Adrenal gland (tissue), 12 donors: Measurements from ENCODE around the gene FUT1. TPM values are rescaled to one million over a fixed set of nuclear protein-coding genes. Genes with fewer than 3 reads are reported as not detected.

Source experiments
- DNase-seq, 7 donors: peaks; one replicate each; pipeline ENCODE4 v3.0.0-alpha.2; 2019 to 2020
- H3K27ac ChIP-seq, 5 donors: fragments of 200-600 bp; sonication (generic) in 4 of 5; 1 replicate in 3 of 5; 2 replicates in 2 of 5; pipeline versions ENCODE4 v1.5.1 to v1.8.0; 2016 to 2020; ENCODE audit warnings: mild to moderate bottlenecking in 1 of 5
- H3K27me3 ChIP-seq: fragments of 200-600 bp; 2 replicates; pipeline ENCODE4 v1.8.0; 2021
- H3K36me3 ChIP-seq, 2 donors: fragments of 200-600 bp; replicated peaks in 1 of 2; 1 replicate in 1 of 2; 2 replicates in 1 of 2; pipeline versions ENCODE4 v1.5.1 to v1.8.0; 2018 to 2022
- H3K4me1 ChIP-seq, 2 donors: fragments of 200-600 bp; replicated peaks in 1 of 2; 1 replicate in 1 of 2; 2 replicates in 1 of 2; pipeline versions ENCODE4 v1.5.1 to v1.8.0; 2018 to 2021
- H3K4me3 ChIP-seq, 4 donors: fragments of 200-600 bp; sonication (generic) in 3 of 4; one replicate each; pipeline ENCODE4 v1.5.1; 2016 to 2018
- H3K9me3 ChIP-seq, 3 donors: fragments of 200-600 bp; sonication (generic) in 1 of 3; replicated peaks in 1 of 3; 1 replicate in 2 of 3; 2 replicates in 1 of 3; pipeline versions ENCODE4 v1.5.1 to v1.8.0; 2016 to 2021
- CTCF ChIP-seq, 6 experiments: fragments of 450-650 bp in 4 of 6; fragments of 200-600 bp in 2 of 6; sonication (generic) in 1 of 6; IDR thresholded peaks; 1 replicate in 5 of 6; 2 replicates in 1 of 6; pipeline versions ENCODE4 v1.5.1 to v1.8.0; 2016 to 2021; ENCODE audit warnings: antibody characterized with exemption in 6 of 6, mild to moderate bottlenecking in 2 of 6, moderate library complexity in 1 of 6
- POLR2A ChIP-seq, 2 donors: fragments of 450-650 bp; IDR thresholded peaks; one replicate each; pipeline ENCODE4 v1.6.1; 2017; ENCODE audit warnings: antibody characterized with exemption in 2 of 2, mild to moderate bottlenecking in 2 of 2, moderate library complexity in 1 of 2
- WGBS, 4 donors: extraction: QIAGEN DNeasy Blood & Tissue Kit in 2 of 4; methylation state at CpG; one replicate each; pipeline versions ENCODE4 v1.1.5 to v1.1.7; 2013 to 2017; 5-methylcytosine and 5-hydroxymethylcytosine counted together
- intact Hi-C, 2 donors: fragments of 100-400 bp; cut with DNase I; formaldehyde crosslinking; loops; one replicate each; pipeline versions ENCODE4 v1.14.1 to v1.15.0; 2022 to 2023
- polyA plus RNA-seq, 3 donors: library from polyadenylated mRNA; stranded (reverse); fragments of 200-250 nt in 2 of 3; fragments of 350-450 nt in 1 of 3; fragmentation: Illumina TruSeq in 1 of 3; extraction: RNeasy Lipid Tissue Mini Kit (QIAGEN cat#74804) in 1 of 3; gene quantifications; one replicate each; pipeline ENCODE4 v1.2.3, GENCODE V29; 2013 to 2014
- total RNA-seq, 9 donors: library from RNA; depleted of rRNA in 4 of 9; stranded (reverse); fragments of >200 nt in 4 of 9; fragments of 120-200 nt in 1 of 9; fragmentation: NEBNext Ultra II Directional in 1 of 9; extraction: Animal tissue kit (Norgen Biotek cat#: 25700) in 1 of 9; gene quantifications; one replicate each; pipeline versions ENCODE4 v1.1.0 to v1.2.4, GENCODE V29; 2013 to 2023
- donor health status: healthy with polysubstance abuse.
- donor health status: Bipolar disorder and iron deficiency.
- donor health status: DM: yes; HTN: yes; CAD: no.
- donor health status: DM: no; HTN: no; CAD: no.
- donor health status: DM: no; HTN: no; CAD: no.
- donor health status: DM: yes; HTN: yes; CAD: no.

Gene FUT1
- total and polyA plus RNA-seq, 12 donors, result 1.2 to 4.5 (median 2.0) TPM

GRCh38 chr19:48737360-48737998 lies 15.0 kb downstream of the FUT1 start:
- H3K27me3 ChIP-seq, result no peaks in the 10 kb centered on the region
- H3K36me3 ChIP-seq, result no peaks in the 10 kb centered on the region
- peaks cover 24 to 25% of the 10 kb centered on the region in 2 donors for H3K4me1 ChIP-seq
- no peaks in the 10 kb centered on the region for H3K9me3 ChIP-seq
- no peak for TF ChIP-seq POLR2A (IDR thresholded peaks at IDR 0.05)
- TF ChIP-seq CTCF (IDR thresholded peaks at IDR 0.05), result no peak
- WGBS, 4 donors, result 47 to 68% (median 50%) methylated on average over 22 of the region's 22 CpGs
- H3K27ac ChIP-seq, result peak overlapping the region in 1 of 5 donors; percentile 44
- H3K4me3 ChIP-seq, result no peak overlapping the region
- intact Hi-C loops, result loop anchor here in 1 of 2 donors (10.0 kb wide), 1 partner anchor 63 kb away; the partner anchor contains the start of gene NTN5
- DNase-seq, result peak; percentile 73 to 86 (median 84)

DNA sequence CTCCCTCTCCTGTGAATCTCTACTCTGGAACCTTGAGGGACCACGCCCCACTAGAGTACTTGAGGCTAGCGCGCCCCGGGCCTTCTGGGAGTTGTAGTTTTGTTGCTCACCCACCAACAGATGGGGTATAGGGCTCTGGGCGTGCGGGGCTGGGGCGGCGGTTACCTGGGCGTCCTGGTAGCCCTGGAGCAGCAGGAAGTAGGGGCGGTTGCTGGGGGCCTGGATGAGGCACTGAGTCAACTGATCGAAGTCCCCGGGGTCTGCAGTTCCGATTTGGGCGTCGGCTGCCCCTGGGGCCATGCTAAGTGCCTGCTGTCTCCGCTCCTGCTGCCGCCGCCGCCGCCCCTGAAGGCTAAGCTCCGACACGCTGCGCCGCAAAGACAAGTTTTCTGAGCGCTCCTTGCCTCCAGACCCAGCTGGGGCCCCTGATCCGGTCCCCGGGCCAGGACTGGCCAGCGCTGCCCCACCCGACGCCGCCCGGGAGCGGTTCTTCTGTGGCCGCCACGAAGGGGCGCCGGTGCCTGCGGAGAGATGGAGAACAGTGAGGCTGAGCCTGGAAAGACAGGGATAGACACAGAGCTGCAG lies 17.3 kb downstream of the FUT1 start:
- no peaks in the 10 kb centered on the region for H3K36me3 ChIP-seq
- intact Hi-C loops, result loop anchor here in 1 of 2 donors (10.0 kb wide), 1 partner anchor 60 kb away; the partner anchor contains the start of gene NTN5

DNA sequence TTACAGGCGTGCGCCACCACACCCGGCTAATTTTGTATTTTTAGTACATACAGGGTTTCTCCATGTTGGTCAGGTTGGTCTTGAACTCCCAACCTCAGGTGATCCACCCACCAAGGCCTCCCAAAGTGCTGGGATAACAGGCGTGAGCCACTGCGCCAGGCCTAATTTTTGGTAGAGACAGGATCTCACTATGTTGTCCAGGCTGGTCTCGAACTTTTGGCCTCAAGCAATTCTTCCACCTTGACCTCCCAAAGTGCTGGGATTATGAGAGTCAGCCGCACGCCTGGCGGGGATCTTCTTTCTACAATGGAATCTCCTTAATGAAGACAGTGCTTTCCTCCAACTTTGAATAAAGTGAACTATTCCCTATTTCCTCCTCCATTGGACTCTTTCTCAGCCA lies 17.8 kb downstream of the FUT1 start:
- Histone ChIP-seq H3K27me3 (no peaks in the 10 kb centered on the region), H3K9me3 (no peaks in the 10 kb centered on the region), H3K4me3 (no peak overlapping the region), H3K36me3 (no peaks in the 10 kb centered on the region), H3K4me1 (peaks cover 9 to 11% of the 10 kb centered on the region in 2 donors), H3K27ac (no peak overlapping the region)
- TF ChIP-seq CTCF (IDR thresholded peaks at IDR 0.05) (no peak), POLR2A (IDR thresholded peaks at IDR 0.05) (no peak)
- 96 to 100% (median 99%) methylated on average over 9 of the region's 9 CpGs for WGBS, 4 donors
- no peak for DNase-seq
- intact Hi-C loops, result loop anchor here in 1 of 2 donors (10.0 kb wide), 1 partner anchor 60 kb away; the partner anchor contains the start of gene NTN5

More for the DNA sequence above, 17.3 kb downstream of the FUT1 start:
- DNase-seq, result no peak
- TF ChIP-seq CTCF (IDR thresholded peaks at IDR 0.05), result no peak
- no peak for TF ChIP-seq POLR2A (IDR thresholded peaks at IDR 0.05)
- H3K9me3 ChIP-seq, result no peaks in the 10 kb centered on the region
- peaks cover 13 to 16% of the 10 kb centered on the region in 2 donors for H3K4me1 ChIP-seq
- 56 to 81% (median 73%) methylated on average over 22 to 38 of the region's 38 CpGs for WGBS, 4 donors
- H3K4me3 ChIP-seq, result no peak overlapping the region
- no peak overlapping the region for H3K27ac ChIP-seq
- H3K27me3 ChIP-seq, result no peaks in the 10 kb centered on the region

- Histone ChIP-seq H3K4me1 (no peaks in the 10 kb centered on the region), H3K9me3 (no peaks in the 10 kb centered on the region), H3K27me3 (no peaks in the 10 kb centered on the region), H3K4me3 (no peak overlapping the region), H3K27ac (no peak overlapping the region), H3K36me3 (peaks cover 0 to 4% of the 10 kb centered on the region in 2 donors)
- 86 to 95% (median 92%) methylated on average over 4 of the region's 4 CpGs for WGBS, 4 donors
- no peak for TF ChIP-seq POLR2A (IDR thresholded peaks at IDR 0.05)
- no peak for TF ChIP-seq CTCF (IDR thresholded peaks at IDR 0.05)
- intact Hi-C loops, result loop anchor here in 1 of 2 donors (10.0 kb wide), 1 partner anchor 57 kb away; the partner anchor contains the start of gene NTN5
- DNase-seq, result no peak
These were observed 21.0 kb downstream of the FUT1 start for GRCh38 chr19:48731452-48731851.
